Muscle layer of colon (tissue), 2 donors: ENCODE measurements around the gene DRGX.

Experiments
- H3K27ac ChIP-seq: one replicate; pipeline ENCODE4 v1.7.0; 2013; ENCODE audit warnings: low read depth, mild to moderate bottlenecking, low read length, moderate library complexity
- H3K27me3 ChIP-seq, 2 donors: one replicate each; pipeline ENCODE4 v1.7.0; 2013; ENCODE audit warnings: low read length in 2 of 2, mild to moderate bottlenecking in 2 of 2; ENCODE audit not compliant: insufficient read depth in 2 of 2, control insufficient read depth in 1 of 2
- H3K36me3 ChIP-seq: one replicate; pipeline ENCODE4 v1.7.0; 2013; ENCODE audit warnings: mild to moderate bottlenecking, low read length; ENCODE audit not compliant: insufficient read depth
- H3K4me1 ChIP-seq: one replicate; pipeline ENCODE4 v1.7.0; 2013; ENCODE audit warnings: mild to moderate bottlenecking, low read length; ENCODE audit not compliant: insufficient read depth
- H3K4me3 ChIP-seq, 2 donors: one replicate each; pipeline ENCODE4 v1.7.0; 2013; ENCODE audit warnings: low read length in 2 of 2, low read depth in 1 of 2, mild to moderate bottlenecking in 1 of 2, moderate library complexity in 1 of 2
- H3K9ac ChIP-seq: one replicate; pipeline ENCODE4 v1.7.0; 2013; ENCODE audit warnings: low read length
- H3K9me3 ChIP-seq: one replicate; pipeline ENCODE4 v1.7.0; 2013; ENCODE audit warnings: mild to moderate bottlenecking, low read length
- donor health status: abdominal sarcoma.
- donor health status: Adenocarcinoma of cecum.

Gene DRGX

DNA sequence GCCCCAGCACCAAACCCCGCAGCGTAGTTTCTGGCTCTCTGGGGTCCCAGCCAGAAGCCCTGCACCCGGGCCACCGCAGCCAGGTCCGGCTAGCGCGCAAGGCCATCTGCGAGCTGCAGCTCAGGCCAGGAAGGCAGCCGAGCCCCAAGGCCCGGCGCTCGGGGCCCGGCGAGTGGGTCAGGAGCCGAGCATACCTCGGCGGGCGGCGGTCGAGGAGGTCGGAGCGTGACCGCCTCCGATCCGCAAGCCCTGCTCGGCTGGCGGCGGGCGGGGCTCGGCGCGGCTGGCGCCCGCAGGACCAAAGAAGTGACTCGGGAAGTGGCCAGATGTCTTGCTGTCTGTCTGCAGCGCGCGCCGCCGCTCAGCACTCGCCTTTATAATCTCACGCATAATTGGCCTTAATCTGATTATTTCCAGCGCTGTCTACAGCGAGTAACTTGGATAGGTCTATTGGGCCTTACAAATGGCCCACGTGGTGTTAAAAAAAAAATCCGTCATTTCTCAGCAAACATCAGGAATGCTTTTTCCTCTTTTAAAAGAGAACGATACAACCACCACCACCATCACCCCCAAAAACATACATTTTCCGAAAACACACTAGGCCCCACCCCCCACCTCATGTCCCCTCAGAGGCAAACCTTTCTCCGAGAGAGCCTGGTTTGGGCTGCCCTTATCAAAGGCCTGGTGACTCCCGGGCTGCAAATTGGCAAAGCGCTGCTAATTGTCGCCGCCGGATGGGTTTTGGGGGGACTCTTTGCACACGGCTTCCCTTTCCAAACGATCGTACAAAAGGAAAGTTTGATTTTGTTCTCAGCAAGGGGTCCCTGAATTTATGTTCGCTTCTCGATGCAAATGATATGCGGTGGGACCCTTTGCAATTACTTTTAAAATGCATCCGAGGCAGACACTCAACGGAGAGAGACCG, at the start of gene DRGX:
Gene DRGX, minus strand, starts transcription at position 349 of the 925 bp plus-strand sequence. CDS start 649 bp downstream, outside the sequence.
- no peaks in the 10 kb centered on the region for H3K9me3 ChIP-seq
- H3K27me3 ChIP-seq = peaks cover 38 to 56% of the 10 kb centered on the region in 2 donors
- H3K27ac ChIP-seq = no peak within 1 kb of the TSS
- H3K36me3 ChIP-seq = no peaks in the 10 kb centered on the region
- H3K4me1 ChIP-seq = no peaks in the 10 kb centered on the region
- no peak within 1 kb of the TSS for H3K4me3 ChIP-seq
- H3K9ac ChIP-seq = no peak within 1 kb of the TSS

DNA sequence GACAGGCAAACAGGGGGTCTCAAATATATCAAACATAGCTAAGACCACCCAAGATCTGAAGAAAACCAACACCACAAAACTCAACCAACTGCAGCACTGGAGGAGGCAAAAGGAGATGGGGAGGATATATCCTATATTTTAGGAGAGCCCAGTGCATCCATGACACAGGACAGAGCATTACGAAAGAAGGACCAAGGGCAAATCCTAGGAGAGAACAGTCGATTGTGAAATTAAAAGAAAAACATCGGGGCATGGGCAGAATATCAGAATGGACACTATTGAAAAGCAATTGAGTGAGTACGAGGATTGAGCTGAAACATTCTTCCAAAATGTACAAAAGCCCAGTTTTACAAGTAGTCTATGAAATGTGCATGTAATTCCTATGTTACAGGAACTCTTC, 48.5 kb upstream of the DRGX start:
- no peaks in the 10 kb centered on the region for H3K4me1 ChIP-seq
- H3K4me3 ChIP-seq = no peak overlapping the region
- H3K27me3 ChIP-seq = no peaks in the 10 kb centered on the region
- H3K27ac ChIP-seq = no peak overlapping the region
- no peak overlapping the region for H3K9ac ChIP-seq
- no peaks in the 10 kb centered on the region for H3K36me3 ChIP-seq
- H3K9me3 ChIP-seq = no peaks in the 10 kb centered on the region

DNA sequence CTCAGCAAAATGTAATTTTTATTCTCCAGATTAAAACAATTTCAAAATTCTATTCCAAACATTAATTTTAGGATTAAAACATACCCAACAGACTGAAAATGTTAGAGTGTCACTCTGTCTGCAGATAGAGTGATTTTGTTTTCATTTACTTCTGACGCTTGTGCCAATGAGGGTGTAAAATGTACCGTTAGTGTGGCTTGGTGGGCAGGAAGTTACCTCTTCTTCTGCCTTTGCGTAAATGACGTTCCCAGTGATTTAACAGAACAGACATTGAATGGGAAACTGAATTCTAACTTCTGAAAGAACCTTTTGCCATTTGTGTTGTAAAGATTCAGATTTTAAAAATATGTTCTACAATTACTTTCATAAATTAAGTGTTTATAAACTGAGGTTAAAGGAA, 47.0 kb upstream of the DRGX start:
- Histone ChIP-seq H3K4me3 (no peak overlapping the region), H3K9me3 (no peaks in the 10 kb centered on the region), H3K4me1 (no peaks in the 10 kb centered on the region), H3K9ac (no peak overlapping the region), H3K27ac (no peak overlapping the region), H3K36me3 (no peaks in the 10 kb centered on the region), H3K27me3 (no peaks in the 10 kb centered on the region)

DNA sequence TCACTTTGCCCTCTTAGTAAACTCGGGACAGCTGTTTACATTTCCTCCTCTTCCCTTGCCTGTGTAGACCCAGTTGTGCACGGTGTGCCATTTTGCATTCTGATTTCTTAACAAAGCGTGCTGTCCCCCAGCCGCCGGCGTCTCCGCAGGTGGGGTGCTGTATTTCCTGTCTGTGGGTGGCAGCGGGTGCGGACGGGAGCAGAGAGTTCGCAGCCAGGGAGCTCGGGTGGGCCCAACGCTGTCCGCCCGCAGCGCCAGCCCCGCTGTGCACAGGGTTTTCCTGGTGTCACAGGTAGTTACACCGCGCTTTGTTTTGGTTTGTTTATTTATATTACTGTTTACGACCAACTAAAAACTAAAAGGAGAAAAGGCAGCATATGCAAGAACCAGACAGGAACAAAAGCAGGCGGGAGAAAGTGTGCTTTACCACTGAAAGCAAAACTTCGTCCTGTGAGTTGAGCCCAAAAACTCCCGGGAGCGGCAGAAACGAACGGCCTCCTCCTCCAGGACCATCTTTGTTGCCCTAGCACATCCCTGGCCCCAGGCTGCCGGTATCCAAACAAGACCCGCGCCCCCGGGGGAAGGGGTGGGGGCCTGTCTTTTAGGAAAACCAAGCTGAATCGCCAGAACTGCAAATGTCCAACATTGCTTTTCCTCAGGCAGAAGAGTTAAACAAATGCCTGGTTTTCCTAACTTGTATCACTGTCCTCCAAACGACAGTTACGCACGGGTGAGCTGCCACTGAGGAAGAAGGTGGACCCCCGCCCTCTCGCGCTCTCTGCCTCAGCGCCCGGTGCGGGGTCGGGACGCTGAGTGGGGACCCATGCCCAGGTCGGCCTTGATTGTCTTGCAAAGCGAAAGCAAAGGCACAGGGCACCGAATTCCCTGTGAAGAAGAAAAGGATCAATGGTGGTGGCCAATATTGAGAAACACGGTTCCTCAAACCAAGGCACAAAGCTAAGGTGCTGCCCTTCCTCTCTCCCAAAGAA, 45.9 kb upstream of the DRGX start:
- H3K9me3 ChIP-seq = no peaks in the 10 kb centered on the region
- no peaks in the 10 kb centered on the region for H3K27me3 ChIP-seq
- no peaks in the 10 kb centered on the region for H3K4me1 ChIP-seq
- no peaks in the 10 kb centered on the region for H3K36me3 ChIP-seq
- H3K4me3 ChIP-seq = no peak overlapping the region
- no peak overlapping the region for H3K9ac ChIP-seq
- no peak overlapping the region for H3K27ac ChIP-seq

DNA sequence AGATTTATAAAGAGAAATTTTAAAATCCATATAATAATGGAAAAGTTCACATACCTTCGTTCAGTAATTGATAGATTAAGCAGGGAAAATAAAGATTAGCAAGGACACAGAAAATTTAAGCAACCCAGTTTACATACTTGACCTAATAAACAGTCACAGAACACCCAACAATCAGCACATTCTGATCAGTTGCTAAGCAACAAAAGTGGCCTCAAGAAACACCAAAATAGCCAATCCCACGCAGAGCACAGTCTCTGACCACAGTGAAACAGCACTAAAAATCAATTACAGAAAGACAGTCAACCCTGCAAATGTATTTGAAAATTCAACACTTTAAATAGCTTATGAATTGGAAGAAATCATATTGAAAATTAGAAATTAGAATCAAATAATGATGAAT, 39.3 kb upstream of the DRGX start:
- Histone ChIP-seq H3K9me3 (no peaks in the 10 kb centered on the region), H3K36me3 (no peaks in the 10 kb centered on the region), H3K27ac (no peak overlapping the region), H3K27me3 (no peaks in the 10 kb centered on the region), H3K4me1 (no peaks in the 10 kb centered on the region), H3K4me3 (no peak overlapping the region), H3K9ac (no peak overlapping the region)

DNA sequence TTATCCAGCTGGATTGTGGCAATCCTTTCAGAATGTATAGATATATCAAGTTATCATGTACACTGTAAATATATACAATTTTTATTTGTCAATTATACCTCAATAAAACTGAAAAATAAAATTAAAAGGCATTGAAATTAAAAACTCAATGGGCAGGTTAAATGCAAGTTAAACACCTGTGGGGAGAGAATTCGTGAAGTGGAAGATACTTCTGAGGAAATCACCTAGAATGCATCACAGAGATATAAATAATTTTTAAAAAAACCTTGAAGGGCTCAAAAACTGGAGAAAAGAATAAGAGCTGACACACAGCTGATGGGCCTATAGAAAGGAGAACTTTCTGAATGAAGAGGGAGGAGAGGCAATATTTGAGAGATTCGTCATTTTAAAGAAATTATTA, 37.2 kb upstream of the DRGX start:
- H3K4me1 ChIP-seq = no peaks in the 10 kb centered on the region
- no peak overlapping the region for H3K9ac ChIP-seq
- H3K36me3 ChIP-seq = no peaks in the 10 kb centered on the region
- H3K9me3 ChIP-seq = no peaks in the 10 kb centered on the region
- H3K4me3 ChIP-seq = no peak overlapping the region
- no peaks in the 10 kb centered on the region for H3K27me3 ChIP-seq
- H3K27ac ChIP-seq = no peak overlapping the region

DNA sequence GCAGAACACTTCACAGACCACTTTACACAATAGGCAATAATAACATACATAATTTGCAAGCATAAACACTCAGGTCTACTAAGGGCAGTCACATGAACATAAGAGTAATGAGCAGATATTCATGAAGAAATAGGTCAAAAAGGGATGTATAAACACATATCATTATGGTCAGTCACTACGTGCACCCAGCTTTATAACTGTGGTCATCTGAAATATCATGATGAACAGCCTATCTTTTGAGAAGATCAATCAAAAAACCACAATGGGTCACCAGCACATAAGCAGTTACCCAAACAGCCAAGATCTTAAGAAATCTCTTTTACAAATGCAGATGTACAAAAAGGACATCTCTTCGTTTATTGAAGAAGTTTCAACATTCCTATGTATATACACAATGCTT, 35.5 kb upstream of the DRGX start:
- H3K9ac ChIP-seq = no peak overlapping the region
- no peak overlapping the region for H3K27ac ChIP-seq
- H3K27me3 ChIP-seq = no peaks in the 10 kb centered on the region
- H3K4me1 ChIP-seq = no peaks in the 10 kb centered on the region
- H3K4me3 ChIP-seq = no peak overlapping the region
- H3K9me3 ChIP-seq = no peaks in the 10 kb centered on the region
- no peaks in the 10 kb centered on the region for H3K36me3 ChIP-seq

DNA sequence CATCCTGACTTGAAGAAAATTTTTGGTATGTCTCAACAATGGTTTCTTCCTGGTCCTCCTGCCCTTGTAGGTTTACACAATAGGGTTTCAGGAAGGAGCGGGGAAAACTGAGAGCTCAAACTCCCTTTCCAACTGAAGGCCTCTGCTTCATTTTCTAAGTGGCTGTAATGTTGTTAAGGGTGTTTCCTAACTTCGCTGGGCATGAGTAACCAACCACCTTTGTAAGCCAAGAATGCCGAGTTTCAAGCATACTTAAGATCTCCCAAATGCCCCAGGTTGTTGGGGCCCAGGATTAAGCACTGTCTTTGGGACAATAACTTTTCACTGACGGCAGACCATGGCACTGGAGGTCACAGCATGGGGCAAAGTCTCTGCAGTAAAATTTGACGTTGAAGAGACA, 33.6 kb upstream of the DRGX start:
- H3K27ac ChIP-seq = no peak overlapping the region
- no peaks in the 10 kb centered on the region for H3K9me3 ChIP-seq
- no peaks in the 10 kb centered on the region for H3K36me3 ChIP-seq
- H3K4me3 ChIP-seq = no peak overlapping the region
- no peaks in the 10 kb centered on the region for H3K4me1 ChIP-seq
- H3K9ac ChIP-seq = no peak overlapping the region
- no peaks in the 10 kb centered on the region for H3K27me3 ChIP-seq

DNA sequence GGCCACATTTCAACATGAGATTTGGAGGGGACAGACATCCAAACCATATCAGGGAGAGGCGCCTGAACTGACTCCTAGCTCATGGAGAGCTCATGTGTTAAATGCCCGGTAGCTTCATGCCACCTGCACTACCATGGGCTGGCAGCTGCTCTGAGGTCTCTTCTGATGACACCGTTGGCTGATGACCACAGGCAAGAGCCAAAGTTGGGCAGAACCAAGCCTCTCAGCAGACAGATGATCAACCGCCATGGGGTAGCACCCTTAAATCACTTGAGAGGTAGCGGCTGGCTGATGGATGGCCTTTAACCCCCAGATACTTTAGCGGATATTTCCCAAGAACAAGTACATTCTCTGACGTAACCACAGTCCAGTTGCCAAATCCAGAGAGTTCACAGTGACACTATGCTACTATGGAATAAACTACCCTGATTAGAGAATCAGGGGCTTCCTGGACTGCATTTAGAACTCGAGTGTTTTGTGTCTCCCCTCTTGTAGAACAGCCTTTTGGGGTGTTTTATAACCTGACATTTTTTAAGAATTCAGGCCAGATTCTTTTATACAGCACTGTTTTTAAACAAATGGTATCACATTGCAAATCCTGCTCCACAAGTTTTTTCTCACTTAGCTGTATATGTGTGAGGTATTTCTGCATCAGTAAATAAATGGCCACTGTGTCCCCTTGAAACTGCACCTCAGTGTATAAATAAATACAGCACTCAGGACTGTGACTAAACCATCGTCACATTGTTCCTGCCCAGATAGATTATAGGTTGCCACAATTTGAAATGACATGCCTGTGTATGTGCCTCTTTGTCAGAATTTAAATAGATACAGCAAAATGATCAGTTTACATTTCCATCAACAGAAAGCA, 30.8 kb upstream of the DRGX start:
- no peaks in the 10 kb centered on the region for H3K9me3 ChIP-seq
- no peaks in the 10 kb centered on the region for H3K4me1 ChIP-seq
- H3K36me3 ChIP-seq = no peaks in the 10 kb centered on the region
- H3K27me3 ChIP-seq = no peaks in the 10 kb centered on the region
- no peak overlapping the region for H3K9ac ChIP-seq
- H3K4me3 ChIP-seq = no peak overlapping the region
- no peak overlapping the region for H3K27ac ChIP-seq

DNA sequence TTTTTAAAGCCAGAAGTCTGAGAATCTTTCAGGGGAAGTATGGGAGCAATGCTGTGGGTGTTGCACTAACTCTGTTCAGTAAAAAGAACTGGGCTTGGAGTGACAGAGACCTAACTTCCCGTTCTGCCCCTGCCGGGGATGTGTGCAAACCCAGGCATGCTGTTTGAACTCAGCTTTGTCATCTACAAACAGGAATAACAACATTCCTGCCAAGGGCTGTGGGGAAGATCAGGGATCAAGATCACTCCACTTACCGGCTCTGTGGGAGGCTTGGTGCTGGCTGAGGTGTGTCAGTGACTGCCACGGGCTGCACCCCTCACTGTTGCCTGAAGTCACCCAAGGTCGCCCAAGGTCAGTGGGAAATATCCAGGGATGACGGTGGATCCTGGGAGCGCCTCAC, 23.1 kb upstream of the DRGX start:
- Histone ChIP-seq H3K27me3 (no peaks in the 10 kb centered on the region), H3K27ac (no peak overlapping the region), H3K9me3 (no peaks in the 10 kb centered on the region), H3K4me3 (no peak overlapping the region), H3K36me3 (no peaks in the 10 kb centered on the region), H3K4me1 (no peaks in the 10 kb centered on the region), H3K9ac (no peak overlapping the region)

DNA sequence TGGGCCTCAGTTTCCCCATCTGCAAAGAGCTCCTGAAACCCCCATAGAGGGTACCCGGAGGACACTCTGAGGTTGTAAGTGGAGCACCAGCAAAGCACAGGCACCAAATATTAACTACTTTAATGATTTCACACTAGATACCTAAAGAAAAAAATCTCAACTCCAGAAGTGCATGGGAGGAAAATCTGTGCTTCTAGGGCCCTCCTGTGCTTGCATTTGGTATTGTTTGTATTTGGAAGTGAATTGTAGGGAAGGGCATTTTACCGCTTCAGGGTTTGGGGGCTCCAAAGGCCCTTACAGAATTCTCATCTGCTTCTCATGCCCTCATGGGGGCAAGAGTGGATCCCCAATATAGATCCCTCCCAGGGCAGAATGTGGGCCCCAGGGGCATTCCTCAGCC, 22.4 kb upstream of the DRGX start:
- H3K27me3 ChIP-seq = no peaks in the 10 kb centered on the region
- H3K36me3 ChIP-seq = no peaks in the 10 kb centered on the region
- no peak overlapping the region for H3K4me3 ChIP-seq
- no peaks in the 10 kb centered on the region for H3K4me1 ChIP-seq
- H3K27ac ChIP-seq = no peak overlapping the region
- no peaks in the 10 kb centered on the region for H3K9me3 ChIP-seq
- H3K9ac ChIP-seq = no peak overlapping the region
